H1 (cell line): ENCODE data around the gene CHN2. TPM values are rescaled to one million over a fixed set of nuclear protein-coding genes. Genes with fewer than 3 reads are reported as not detected.

Experiments
- CTCF ChIA-PET: fragments of 300-600 bp; sonication (Branson Sonifier 250); formaldehyde crosslinking; loops from one replicate; lab custom pipeline; 2021; ENCODE audit not compliant: partially characterized antibody; lab: Charles Lee
- POLR2A ChIA-PET: fragments of 300-600 bp; sonication (Branson Sonifier 250); formaldehyde crosslinking; loops from one replicate; lab custom pipeline; 2021; ENCODE audit warnings: inconsistent platforms; ENCODE audit not compliant: partially characterized antibody; lab: Charles Lee
- DNase-seq, 2 experiments: peaks; one replicate each; pipeline versions ENCODE4 v3.0.0 to v3.0.0-alpha.2; 2010 to 2022; ENCODE audit warnings: low spot score in 2 of 2, low read depth in 1 of 2, mixed read lengths in 1 of 2
- FAIRE-seq: peaks from 2 replicates; lab custom pipeline; 2011; peaks lifted over from hg19 to GRCh38; lab: Jason Lieb, UNC
- H2AFZ ChIP-seq: 2 replicates; pipeline ENCODE4 v1.8.1; 2012; ENCODE audit warnings: low read length, inconsistent platforms
- H2AK5ac ChIP-seq: 2 replicates; pipeline ENCODE4 v1.6.1; 2013; ENCODE audit warnings: low read depth, low read length
- H2BK120ac ChIP-seq: replicated peaks from 2 replicates; pipeline ENCODE3; 2013; ENCODE audit warnings: low read depth, low read length, inconsistent platforms
- H2BK12ac ChIP-seq: 2 replicates; pipeline ENCODE4 v1.6.1; 2013; ENCODE audit warnings: low read depth, low read length
- H2BK15ac ChIP-seq: 2 replicates; pipeline ENCODE4 v1.6.1; 2013; ENCODE audit warnings: low read length
- H2BK20ac ChIP-seq: 2 replicates; pipeline ENCODE4 v1.6.1; 2013; ENCODE audit warnings: low read length
- H2BK5ac ChIP-seq: 2 replicates; pipeline ENCODE4 v1.6.1; 2013; ENCODE audit warnings: low read depth, low read length
- H3K14ac ChIP-seq: 2 replicates; pipeline ENCODE4 v1.6.1; 2013; ENCODE audit warnings: inconsistent platforms; ENCODE audit not compliant: insufficient read length
- H3K18ac ChIP-seq: 2 replicates; pipeline ENCODE4 v1.6.1; 2013; ENCODE audit warnings: low read length; ENCODE audit errors: extremely low read depth
- H3K23ac ChIP-seq: 2 replicates; pipeline ENCODE4 v1.6.1; 2013; ENCODE audit warnings: inconsistent platforms; ENCODE audit not compliant: insufficient read length
- H3K23me2 ChIP-seq: 2 replicates; pipeline ENCODE4 v1.6.1; 2013; ENCODE audit warnings: low read depth, low read length
- H3K27ac ChIP-seq: 2 replicates; pipeline ENCODE4 v1.6.1; 2011; ENCODE audit warnings: low read depth, low read length, inconsistent platforms
- H3K27me3 ChIP-seq, 4 experiments: replicated peaks in 1 of 4; 1 replicate in 1 of 4; 2 replicates in 3 of 4; pipeline versions ENCODE4 v1.6.1 to v1.8.1; 2011 to 2013; ENCODE audit warnings: low read length in 3 of 4, mild to moderate bottlenecking in 3 of 4, inconsistent platforms in 2 of 4, mixed read lengths in 2 of 4, moderate library complexity in 1 of 4; ENCODE audit not compliant: control insufficient read depth in 3 of 4, insufficient read depth in 3 of 4; ENCODE audit errors: extremely low read depth in 1 of 4
- H3K36me3 ChIP-seq, 4 experiments: 2 replicates each; pipeline versions ENCODE4 v1.6.1 to v1.8.1; 2011 to 2013; ENCODE audit warnings: mild to moderate bottlenecking in 4 of 4, low read length in 3 of 4, moderate library complexity in 2 of 4, control low read depth in 1 of 4, inconsistent platforms in 1 of 4; ENCODE audit not compliant: insufficient read depth in 4 of 4, control insufficient read depth in 2 of 4
- H3K4ac ChIP-seq: replicated peaks from 2 replicates; pipeline ENCODE3; 2013; ENCODE audit warnings: low read length, low read depth, mixed read lengths, inconsistent platforms; ENCODE audit not compliant: insufficient read length
- H3K4me1 ChIP-seq, 4 experiments: replicated peaks in 1 of 4; 1 replicate in 1 of 4; 2 replicates in 3 of 4; pipeline versions ENCODE4 v1.6.1 to v1.8.1; 2011 to 2013; ENCODE audit warnings: low read length in 3 of 4, inconsistent platforms in 2 of 4, mixed read lengths in 1 of 4; ENCODE audit not compliant: insufficient read depth in 4 of 4, control insufficient read depth in 3 of 4
- H3K4me2 ChIP-seq, 2 experiments: 2 replicates each; pipeline versions ENCODE4 v1.6.1 to v1.8.1; 2011 to 2013; ENCODE audit warnings: low read depth in 2 of 2, low read length in 2 of 2, control low read depth in 1 of 2, inconsistent platforms in 1 of 2, mild to moderate bottlenecking in 1 of 2; ENCODE audit not compliant: insufficient read depth in 1 of 2
- H3K4me3 ChIP-seq, 4 experiments: fragments of 200-600, 300-600 bp in 1 of 4; sonication (generic), shearing (Covaris generic), sonication (Bioruptor Twin) in 1 of 4; 2 replicates each; pipeline versions ENCODE4 v1.5.1 to v1.8.1; 2011 to 2016; ENCODE audit warnings: low read length in 4 of 4, low read depth in 3 of 4, control low read depth in 2 of 4, inconsistent platforms in 2 of 4, mild to moderate bottlenecking in 2 of 4, mixed read lengths in 1 of 4, moderate library complexity in 1 of 4; ENCODE audit not compliant: insufficient read depth in 2 of 4; ENCODE audit errors: extremely low read depth in 1 of 4
- H3K56ac ChIP-seq: replicated peaks from 2 replicates; pipeline ENCODE3; 2013; ENCODE audit warnings: low read depth, mild to moderate bottlenecking, mixed read lengths, low read length, inconsistent platforms; ENCODE audit not compliant: insufficient read length
- H3K79me1 ChIP-seq: 2 replicates; pipeline ENCODE4 v1.6.1; 2013; ENCODE audit warnings: low read depth, low read length, control low read depth
- H3K79me2 ChIP-seq, 2 experiments: 2 replicates each; pipeline versions ENCODE4 v1.6.1 to v1.8.1; 2012 to 2013; ENCODE audit warnings: low read length in 2 of 2, mild to moderate bottlenecking in 2 of 2, inconsistent platforms in 1 of 2; ENCODE audit not compliant: insufficient read depth in 2 of 2, control insufficient read depth in 1 of 2
- H3K9ac ChIP-seq, 4 experiments: replicated peaks in 1 of 4; 1 replicate in 1 of 4; 2 replicates in 3 of 4; pipeline versions ENCODE4 v1.6.1 to v1.8.1; 2011 to 2013; ENCODE audit warnings: low read depth in 3 of 4, low read length in 3 of 4, control low read depth in 2 of 4, mild to moderate bottlenecking in 2 of 4, moderate library complexity in 2 of 4, inconsistent platforms in 1 of 4; ENCODE audit errors: extremely low read depth in 1 of 4
- H3K9me3 ChIP-seq, 2 experiments: 2 replicates each; pipeline versions ENCODE4 v1.6.1 to v1.8.1; 2012 to 2013; ENCODE audit warnings: mild to moderate bottlenecking in 2 of 2, moderate library complexity in 2 of 2, control low read depth in 1 of 2, inconsistent platforms in 1 of 2, low read depth in 1 of 2, low read length in 1 of 2, mixed read lengths in 1 of 2; ENCODE audit not compliant: insufficient read depth in 2 of 2
- H4K20me1 ChIP-seq, 2 experiments: replicated peaks in 1 of 2; 2 replicates each; pipeline versions ENCODE3 to v1.8.1; 2011 to 2013; ENCODE audit warnings: inconsistent platforms in 2 of 2, low read length in 2 of 2, mild to moderate bottlenecking in 1 of 2; ENCODE audit not compliant: insufficient read depth in 2 of 2, control insufficient read depth in 1 of 2
- H4K5ac ChIP-seq: 2 replicates; pipeline ENCODE4 v1.6.1; 2013; ENCODE audit warnings: low read length, low read depth, mixed read lengths, inconsistent platforms; ENCODE audit not compliant: insufficient read length
- H4K8ac ChIP-seq: 2 replicates; pipeline ENCODE4 v1.8.0; 2013; ENCODE audit warnings: mild to moderate bottlenecking, moderate library complexity, low read length, inconsistent platforms; ENCODE audit not compliant: insufficient read depth; ENCODE audit errors: extremely low read depth
- H4K91ac ChIP-seq: replicated peaks from 2 replicates; pipeline ENCODE3; 2013; ENCODE audit warnings: low read length, mixed read lengths, inconsistent platforms; ENCODE audit not compliant: insufficient read length
- CTBP2 ChIP-seq: IDR thresholded peaks from 2 replicates; pipeline ENCODE4 v1.7.0; 2011; ENCODE audit warnings: borderline replicate concordance, mild to moderate bottlenecking, moderate library complexity, mixed read lengths, low read length; ENCODE audit not compliant: insufficient read depth, insufficient read length
- CTCF ChIP-seq, 3 experiments: IDR thresholded peaks; 1 replicate in 2 of 3; 2 replicates in 1 of 3; pipeline versions ENCODE4 v1.5.1 to v1.6.1; 2011; ENCODE audit warnings: low read length in 3 of 3, mild to moderate bottlenecking in 3 of 3, inconsistent platforms in 2 of 3, low read depth in 1 of 3, moderate library complexity in 1 of 3; ENCODE audit not compliant: insufficient read depth in 1 of 3; ENCODE audit errors: control extremely low read depth in 1 of 3
- GABPA ChIP-seq: IDR thresholded peaks from 2 replicates; pipeline ENCODE4 v1.6.1; 2011; ENCODE audit warnings: mild to moderate bottlenecking, low read length, moderate library complexity, borderline replicate concordance; ENCODE audit not compliant: insufficient read depth
- HDAC2 ChIP-seq, 2 experiments: fragments of 300-600 bp in 1 of 2; sonication (generic) in 1 of 2; IDR thresholded peaks; 2 replicates each; pipeline ENCODE4 v1.6.1; 2011 to 2012; ENCODE audit warnings: low read depth in 2 of 2, low read length in 2 of 2, mild to moderate bottlenecking in 2 of 2, moderate library complexity in 2 of 2, borderline replicate concordance in 1 of 2, inconsistent platforms in 1 of 2
- KDM1A ChIP-seq: fragments of 200-600, 300-600 bp; sonication (generic); IDR thresholded peaks from 2 replicates; pipeline ENCODE4 v1.7.1; 2016; ENCODE audit warnings: mild to moderate bottlenecking, low read length, borderline replicate concordance
- POLR2A ChIP-seq, 2 experiments: IDR thresholded peaks; 1 replicate in 1 of 2; 2 replicates in 1 of 2; pipeline ENCODE4 v1.6.1; 2011; ENCODE audit warnings: low read depth in 2 of 2, low read length in 2 of 2, mild to moderate bottlenecking in 2 of 2; ENCODE audit errors: control extremely low read depth in 1 of 2
- SIN3A ChIP-seq, 2 experiments: IDR thresholded peaks in 1 of 2; conservative IDR thresholded peaks in 1 of 2; 2 replicates each; pipeline ENCODE4 v1.6.1; 2011 to 2012; ENCODE audit warnings: low read length in 2 of 2, improper control_type of control experiment in 1 of 2, low read depth in 1 of 2, mild to moderate bottlenecking in 1 of 2
- USF2 ChIP-seq: IDR thresholded peaks from 2 replicates; pipeline ENCODE4 v1.6.1; 2011; ENCODE audit warnings: low read length, improper control_type of control experiment
- WGBS, 2 experiments: shearing (Covaris generic) in 1 of 2; methylation state at CpG; one replicate each; pipeline versions ENCODE4 v1.1.6 to v1.1.7; 2013 to 2015; ENCODE audit warnings: low lambda C conversion rate in 2 of 2, mixed read lengths in 2 of 2, inconsistent platforms in 1 of 2, low coverage in 1 of 2, missing lambda C conversion rate in 1 of 2; ENCODE audit not compliant: insufficient replicate concordance in 2 of 2, insufficient coverage in 1 of 2, insufficient read length in 1 of 2; ENCODE audit errors: extremely low coverage in 1 of 2, missing lambda C conversion rate in 1 of 2; 5-methylcytosine and 5-hydroxymethylcytosine counted together
- polyA plus RNA-seq, 7 experiments: library from polyadenylated mRNA; depleted of rRNA in 3 of 7; stranded (reverse) in 5 of 7; unstranded in 2 of 7; fragments of >200 nt in 5 of 7; fragments of 200-250 nt in 2 of 7; gene quantifications; 1 replicate in 5 of 7; 2 replicates in 1 of 7; 4 replicates in 1 of 7; pipeline versions ENCODE4 v1.2.1 to v1.2.3, GENCODE V29; 2011 to 2013; ENCODE audit warnings: missing spikeins in 2 of 7, mixed read lengths in 2 of 7
- total RNA-seq: library from RNA; stranded (reverse); fragmentation: NEBNext Ultra II Directional; extraction: Animal tissue kit (Norgen Biotek cat#: 25700); gene quantifications from 2 replicates; pipeline ENCODE4 v1.2.1, GENCODE V29; 2021

The CHN2 gene
- total and polyA plus RNA-seq, 2 of the 8 experiments (the other 6 are each of a cell fraction or from before 2014, with no cell fraction given) = 2.9 to 4.8 TPM

GRCh38 chr7:29369909-29370488 is 175.4 kb downstream of the CHN2 start:
- H3K4me3 ChIP-seq = no peak overlapping the region
- no peak overlapping the region for H2AFZ ChIP-seq
- H2BK20ac ChIP-seq = no peak overlapping the region
- no peak overlapping the region for H3K23ac ChIP-seq
- no peaks in the 10 kb centered on the region for H4K20me1 ChIP-seq
- no peaks in the 10 kb centered on the region for H3K36me3 ChIP-seq
- H2BK5ac ChIP-seq = no peak overlapping the region
- H3K4me2 ChIP-seq = no peak overlapping the region
- ChIA-PET CTCF (interaction anchor here (0.6 to 1.4 kb wide), 5 partner anchors 12 to 126 kb away, joined by 3 to 4 read pairs (median 3); no protein-coding TSS in a partner anchor), POLR2A (interaction anchor here (0.9 kb wide), 1 partner anchor 27 kb away, joined by 3 read pairs; no protein-coding TSS in a partner anchor)
- H4K5ac ChIP-seq = no peak overlapping the region
- H2AK5ac ChIP-seq = no peak overlapping the region
- 0 out of 7 replicates have a peak, but pooled peaks cover 0 to 2% (median 0%) of the 10 kb centered on the region in 4 experiments for H3K4me1 ChIP-seq
- H3K79me2 ChIP-seq = no peaks in the 10 kb centered on the region
- no peak overlapping the region for H2BK120ac ChIP-seq
- no peak overlapping the region for H3K4ac ChIP-seq
- no peaks in the 10 kb centered on the region for H3K27me3 ChIP-seq
- H3K56ac ChIP-seq = no peak overlapping the region
- no peak overlapping the region for H4K8ac ChIP-seq
- no peak overlapping the region for H3K18ac ChIP-seq
- DNase-seq (no peak), FAIRE-seq (no peak)
- no peaks in the 10 kb centered on the region for H3K79me1 ChIP-seq
- WGBS, 2 experiments = 93% methylated on average over 8 of the region's 8 CpGs; no CpG with 5 or more reads in 1 of the 2 experiments
- no peak overlapping the region for H3K27ac ChIP-seq
- no peak overlapping the region for H2BK12ac ChIP-seq
- no peak overlapping the region for H2BK15ac ChIP-seq
- no peak overlapping the region for H3K9ac ChIP-seq
- H3K23me2 ChIP-seq = no peaks in the 10 kb centered on the region
- no peak overlapping the region for H4K91ac ChIP-seq
- no peak overlapping the region for H3K14ac ChIP-seq
- H3K9me3 ChIP-seq = no peaks in the 10 kb centered on the region
- TF ChIP-seq USF2 = no peak
- TF ChIP-seq HDAC2 (IDR thresholded peaks at IDR 0.05; ENCODE audit: borderline replicate concordance in 1 of 2, low read depth in 2 of 2, low read length in 2 of 2) = no peak
- no peak for TF ChIP-seq CTCF (IDR thresholded peaks at IDR 0.05; ENCODE audit: control extremely low read depth in 1 of 3, insufficient read depth in 1 of 3, low read depth in 1 of 3, low read length in 3 of 3)
- TF ChIP-seq CTBP2 = no peak
- TF ChIP-seq KDM1A = no peak
- no peak for TF ChIP-seq POLR2A (IDR thresholded peaks at IDR 0.05; ENCODE audit: control extremely low read depth in 1 of 2, low read depth in 2 of 2, low read length in 2 of 2)
- TF ChIP-seq SIN3A (conservative IDR thresholded peaks at IDR 0.05 in 1 of 2, IDR thresholded peaks at IDR 0.05 in 1 of 2; ENCODE audit: low read depth in 1 of 2, low read length in 2 of 2) = no peak
- no peak for TF ChIP-seq GABPA
